Erythroblast (primary cell): ENCODE data around the gene PRELID3B.

Experiments used
- GATA1 ChIP-seq: IDR thresholded peaks from 2 replicates; pipeline ENCODE4 v1.6.1; 2011; ENCODE audit warnings: low read depth, mild to moderate bottlenecking, control low read depth, low read length, moderate library complexity
- POLR2A ChIP-seq: IDR thresholded peaks from 2 replicates; pipeline ENCODE4 v1.6.1; 2011; ENCODE audit warnings: mild to moderate bottlenecking, low read length

DNA sequence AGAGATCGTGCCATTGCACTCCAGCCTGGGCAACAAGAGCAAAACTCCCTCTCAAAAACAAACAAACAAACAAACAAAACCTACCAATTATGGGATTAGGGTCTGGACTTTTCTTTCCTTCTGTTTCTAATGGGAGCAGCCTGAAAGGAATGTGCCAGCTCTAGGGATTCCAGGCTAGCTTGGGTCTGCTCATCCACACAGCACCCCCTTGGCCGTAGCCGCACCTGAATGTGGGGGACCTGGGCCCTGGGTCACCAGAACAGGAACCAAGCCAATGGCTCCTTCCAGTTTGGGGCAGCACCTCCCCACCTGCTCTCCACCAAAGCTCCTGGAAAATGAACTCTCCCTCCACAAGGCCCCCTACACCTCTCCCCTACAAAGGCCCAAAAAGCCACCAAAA is 42.3 kb downstream of the PRELID3B start:
- TF ChIP-seq POLR2A (no peak), GATA1 (no peak)
